Measurements from ENCODE around the gene SLC34A1.
A peak's percentile ranks its signal among the peaks of the same experiment; 100 is the strongest.

SLC34A1 gene

DNA sequence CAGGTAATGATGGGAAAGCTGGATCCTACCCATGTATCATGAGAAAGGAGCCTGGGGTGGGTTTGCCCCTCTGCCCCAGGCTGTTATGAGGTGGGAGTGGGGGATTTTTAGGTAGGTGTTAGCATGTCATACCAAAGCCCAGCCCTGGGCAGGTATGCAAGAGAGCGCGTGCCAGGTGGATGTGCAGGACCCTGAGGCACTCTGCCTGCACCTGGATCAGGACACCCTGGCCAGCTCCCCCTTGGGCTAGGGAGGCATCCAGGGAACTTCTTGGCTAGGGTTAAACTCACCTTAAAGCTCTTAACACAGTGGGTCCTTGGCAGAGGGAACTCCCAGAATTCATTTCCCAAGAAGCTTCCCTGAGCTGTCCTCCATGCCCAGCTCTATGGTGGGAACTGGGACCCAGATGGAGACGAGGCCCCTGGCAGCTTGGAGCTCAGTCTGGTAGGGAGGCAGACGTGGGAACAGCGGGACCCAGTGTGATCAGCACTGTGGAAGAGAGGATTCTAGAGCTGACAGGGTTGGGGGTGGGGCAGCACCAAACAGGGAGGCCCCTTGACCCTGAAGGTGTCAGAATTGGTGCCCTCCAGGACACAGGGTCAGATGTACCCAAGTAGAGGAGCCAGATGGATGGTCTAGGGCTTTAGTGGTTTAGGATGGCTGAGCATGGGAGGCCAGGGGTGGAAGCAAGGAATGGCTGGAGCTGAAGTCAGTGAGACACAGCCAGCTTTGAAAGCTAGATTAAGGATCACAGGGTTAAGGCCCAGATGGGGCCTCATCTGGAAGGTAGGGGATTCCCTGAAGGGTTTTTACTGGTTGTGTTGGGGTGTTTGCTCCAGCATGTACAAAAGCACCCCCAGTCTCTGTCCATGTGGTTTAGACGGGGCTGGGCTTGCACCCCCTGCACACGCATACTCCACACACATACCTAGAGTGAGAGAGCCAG is 60.1 kb downstream of the SLC34A1 start:
- Histone ChIP-seq H4K20me1 (peaks cover 20% of the 10 kb centered on the region), H3K9me3 (no peaks in the 10 kb centered on the region), H3K27ac (peak overlapping the region; percentile 93; the same call in 1 of the 2 replicates), H3K4me1 (peaks cover 65% of the 10 kb centered on the region), H3K27me3 (no peaks in the 10 kb centered on the region), H3K9ac (no peak overlapping the region), H3K4me2 (peak overlapping the region; percentile 92), H3K4me3 (no peak overlapping the region), H3K36me3 (peaks cover 46% of the 10 kb centered on the region)
- no peak for TF ChIP-seq Cebpa-rat (IDR thresholded peaks at IDR 0.05)

GRCh38 chr5:177445052-177445916 is 61.0 kb downstream of the SLC34A1 start:
- no peak for TF ChIP-seq Cebpa-rat (IDR thresholded peaks at IDR 0.05)
- H3K4me3 ChIP-seq, result peak overlapping the region; percentile 81
- H3K27me3 ChIP-seq, result no peaks in the 10 kb centered on the region
- H3K27ac ChIP-seq, result peak overlapping the region; percentile 93
- no peaks in the 10 kb centered on the region for H3K9me3 ChIP-seq
- H3K4me1 ChIP-seq, result peaks cover 68% of the 10 kb centered on the region
- peak overlapping the region; percentile 92 for H3K4me2 ChIP-seq
- peaks cover 29% of the 10 kb centered on the region for H4K20me1 ChIP-seq
- peak overlapping the region; percentile 89 for H3K9ac ChIP-seq
- peaks cover 38% of the 10 kb centered on the region for H3K36me3 ChIP-seq

DNA sequence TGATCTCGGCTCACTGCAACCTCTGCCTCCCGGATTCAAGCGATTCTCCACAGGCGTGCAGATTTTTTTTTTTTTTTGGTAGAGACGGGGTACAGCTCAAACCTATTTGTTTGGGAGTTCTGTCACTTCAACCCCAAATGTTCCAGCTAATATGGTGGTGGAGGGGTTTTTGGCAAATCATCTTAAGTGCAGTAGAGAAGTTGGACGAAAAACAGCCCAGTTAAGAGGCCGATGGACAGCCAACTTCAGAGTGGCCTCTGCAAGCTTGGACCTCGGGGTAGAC is 61.6 kb downstream of the SLC34A1 start:
- H3K9me3 ChIP-seq, result no peaks in the 10 kb centered on the region
- no peaks in the 10 kb centered on the region for H3K27me3 ChIP-seq
- peak overlapping the region; percentile 89 for H3K9ac ChIP-seq
- H3K4me3 ChIP-seq, result peak overlapping the region; percentile 81
- H3K4me1 ChIP-seq, result peaks cover 68% of the 10 kb centered on the region
- H3K36me3 ChIP-seq, result peaks cover 38% of the 10 kb centered on the region
- H4K20me1 ChIP-seq, result peaks cover 30% of the 10 kb centered on the region
- H3K27ac ChIP-seq, result peak overlapping the region; percentile 93
- no peak for TF ChIP-seq Cebpa-rat (IDR thresholded peaks at IDR 0.05)
- peak overlapping the region; percentile 92 for H3K4me2 ChIP-seq

- H3K4me3 ChIP-seq, result peak within 1 kb of the TSS; percentile 81
- no peaks in the 10 kb centered on the region for H3K27me3 ChIP-seq
- no peak for TF ChIP-seq Cebpa-rat (IDR thresholded peaks at IDR 0.05)
- H3K27ac ChIP-seq, result peak within 1 kb of the TSS; percentile 93
- peak within 1 kb of the TSS; percentile 92 for H3K4me2 ChIP-seq
- no peaks in the 10 kb centered on the region for H3K9me3 ChIP-seq
- H4K20me1 ChIP-seq, result peaks cover 29% of the 10 kb centered on the region
- peak within 1 kb of the TSS; percentile 89 for H3K9ac ChIP-seq
- H3K36me3 ChIP-seq, result peaks cover 35% of the 10 kb centered on the region
- H3K4me1 ChIP-seq, result peaks cover 66% of the 10 kb centered on the region
Measured at GRCh38 chr5:177446200-177447065, 62.2 kb downstream of the SLC34A1 start, which contains the start of gene PRR7. TSS of gene PRR7 (plus strand) at chr5:177446814. CDS start at chr5:177455068, 8,254 bp downstream.

DNA sequence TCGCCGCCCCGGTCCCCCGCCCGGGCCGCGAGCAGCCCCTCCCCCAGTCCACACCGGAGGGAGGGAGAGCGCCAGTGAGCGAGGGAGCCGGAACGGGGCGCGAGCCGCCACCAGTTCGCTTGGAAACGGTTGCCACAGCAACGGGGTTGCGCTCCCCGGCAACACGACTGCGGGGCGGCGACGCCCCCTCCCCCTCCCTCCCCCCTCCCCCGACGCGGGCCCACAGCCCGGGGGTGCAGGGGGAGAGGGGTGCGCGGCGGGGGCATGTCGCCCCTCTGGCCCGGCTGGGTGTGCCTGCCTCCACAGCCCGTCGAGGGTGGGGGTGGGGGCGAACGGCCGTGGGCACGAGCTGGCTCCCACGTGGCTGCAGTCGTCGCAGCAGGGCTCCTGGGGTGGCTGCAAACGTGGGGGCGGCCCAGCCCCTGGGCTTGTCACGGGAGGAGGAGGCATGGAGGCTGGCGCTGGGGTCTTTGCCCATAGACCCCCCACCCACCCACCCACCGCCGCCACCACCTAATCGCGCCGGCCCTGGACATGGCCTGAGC is 62.9 kb downstream of the SLC34A1 start:
- Histone ChIP-seq H3K27ac (peak overlapping the region; percentile 93), H3K4me1 (peaks cover 71% of the 10 kb centered on the region), H3K27me3 (no peaks in the 10 kb centered on the region), H3K4me2 (peak overlapping the region; percentile 92), H3K9ac (peak overlapping the region; percentile 89), H3K9me3 (no peaks in the 10 kb centered on the region), H4K20me1 (peaks cover 34% of the 10 kb centered on the region), H3K4me3 (peak overlapping the region; percentile 81), H3K36me3 (peaks cover 28% of the 10 kb centered on the region)
- no peak for TF ChIP-seq Cebpa-rat (IDR thresholded peaks at IDR 0.05)

GRCh38 chr5:177447611-177448243 is 63.5 kb downstream of the SLC34A1 start:
- Histone ChIP-seq H3K4me1 (peaks cover 76% of the 10 kb centered on the region), H3K9ac (peak overlapping the region; percentile 89), H4K20me1 (peaks cover 39% of the 10 kb centered on the region), H3K36me3 (peaks cover 22% of the 10 kb centered on the region), H3K27ac (peak overlapping the region; percentile 85), H3K4me3 (peak overlapping the region; percentile 81), H3K27me3 (no peaks in the 10 kb centered on the region), H3K9me3 (no peaks in the 10 kb centered on the region), H3K4me2 (peak overlapping the region; percentile 92)
- no peak for TF ChIP-seq Cebpa-rat (IDR thresholded peaks at IDR 0.05)
